ENCODE measurements around the gene PDE6B.

PDE6B gene

DNA sequence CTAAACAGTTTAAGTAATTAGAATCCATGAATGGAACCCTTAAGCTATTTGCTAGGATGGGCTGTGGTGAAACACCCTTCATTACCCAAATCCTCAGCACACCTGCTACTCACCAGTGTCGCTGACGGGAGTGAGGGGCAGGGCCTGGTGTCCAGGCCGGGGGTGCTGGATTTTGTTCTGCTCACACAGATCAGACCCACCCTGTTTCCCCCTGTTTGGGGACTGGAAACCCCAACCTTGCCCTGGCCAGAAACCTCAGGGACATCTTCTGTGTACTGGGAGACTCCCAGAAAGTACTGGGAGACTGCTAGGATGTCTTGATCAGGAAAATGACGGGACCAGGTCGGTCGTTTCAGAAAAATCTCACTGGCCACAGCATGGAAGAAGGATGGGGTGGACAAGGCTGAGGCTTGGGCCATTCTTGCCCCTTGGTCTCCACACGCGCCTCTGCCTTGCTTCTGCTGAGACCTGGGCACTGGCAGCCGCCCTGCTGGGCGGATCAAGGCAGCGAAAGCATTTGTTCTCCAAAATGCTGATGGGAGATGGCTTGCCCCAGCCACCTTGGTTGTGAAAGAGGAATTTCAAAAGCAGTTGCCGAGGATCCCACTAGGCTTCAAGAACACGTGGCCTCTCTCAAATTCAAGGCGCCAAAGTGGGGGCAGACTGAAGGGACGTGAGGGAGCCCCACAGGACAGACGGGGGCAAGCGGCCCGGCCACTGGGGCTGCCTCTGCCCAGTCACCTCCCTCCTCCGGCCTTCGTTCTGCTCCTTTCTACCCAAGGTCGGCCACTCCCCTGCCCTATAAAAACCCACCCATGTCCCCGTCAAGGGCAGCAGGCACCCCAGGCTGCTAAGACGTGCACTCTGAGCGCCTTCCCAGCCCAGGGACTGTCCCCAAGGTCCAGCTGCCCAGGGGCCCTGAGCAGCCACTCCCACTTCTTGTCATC lies 23.5 kb upstream of the PDE6B start:
- H3K4me3 ChIP-seq (replicated peaks; ENCODE audit: low read depth, low read length), result no peak overlapping the region
- TF ChIP-seq, protein P1, sequence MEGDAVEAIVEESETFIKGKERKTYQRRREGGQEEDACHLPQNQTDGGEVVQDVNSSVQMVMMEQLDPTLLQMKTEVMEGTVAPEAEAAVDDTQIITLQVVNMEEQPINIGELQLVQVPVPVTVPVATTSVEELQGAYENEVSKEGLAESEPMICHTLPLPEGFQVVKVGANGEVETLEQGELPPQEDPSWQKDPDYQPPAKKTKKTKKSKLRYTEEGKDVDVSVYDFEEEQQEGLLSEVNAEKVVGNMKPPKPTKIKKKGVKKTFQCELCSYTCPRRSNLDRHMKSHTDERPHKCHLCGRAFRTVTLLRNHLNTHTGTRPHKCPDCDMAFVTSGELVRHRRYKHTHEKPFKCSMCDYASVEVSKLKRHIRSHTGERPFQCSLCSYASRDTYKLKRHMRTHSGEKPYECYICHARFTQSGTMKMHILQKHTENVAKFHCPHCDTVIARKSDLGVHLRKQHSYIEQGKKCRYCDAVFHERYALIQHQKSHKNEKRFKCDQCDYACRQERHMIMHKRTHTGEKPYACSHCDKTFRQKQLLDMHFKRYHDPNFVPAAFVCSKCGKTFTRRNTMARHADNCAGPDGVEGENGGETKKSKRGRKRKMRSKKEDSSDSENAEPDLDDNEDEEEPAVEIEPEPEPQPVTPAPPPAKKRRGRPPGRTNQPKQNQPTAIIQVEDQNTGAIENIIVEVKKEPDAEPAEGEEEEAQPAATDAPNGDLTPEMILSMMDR (IDR thresholded peaks at IDR 0.05; ENCODE audit: low read length, missing control alignments), result no peak
- no peak for DNase-seq (ENCODE audit: low read depth)

DNA sequence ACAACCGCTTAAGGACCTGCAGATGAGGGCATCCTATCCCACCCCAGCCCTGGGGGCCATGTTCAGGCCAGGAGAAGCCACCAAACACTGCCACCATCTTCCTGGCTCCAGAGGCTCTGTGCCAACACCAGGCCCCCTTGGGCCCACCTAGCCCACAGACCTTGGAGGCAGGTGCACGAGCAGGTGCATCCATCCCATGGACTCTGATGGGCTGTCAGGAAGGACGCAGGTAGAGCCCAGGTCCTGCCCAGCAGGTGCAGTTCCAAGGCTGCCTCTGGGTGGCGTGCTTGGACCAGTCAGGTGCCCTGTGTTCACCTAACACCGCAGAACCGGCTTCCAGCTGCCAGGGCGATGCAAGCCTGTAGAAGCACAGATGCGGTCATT lies 22.8 kb upstream of the PDE6B start:
- DNase-seq (ENCODE audit: low read depth), result peak; percentile 29
- TF ChIP-seq, protein P1 (IDR thresholded peaks at IDR 0.05; ENCODE audit: low read length, missing control alignments), result peak; percentile 48
- no peak overlapping the region for H3K4me3 ChIP-seq (replicated peaks; ENCODE audit: low read depth, low read length)

DNA sequence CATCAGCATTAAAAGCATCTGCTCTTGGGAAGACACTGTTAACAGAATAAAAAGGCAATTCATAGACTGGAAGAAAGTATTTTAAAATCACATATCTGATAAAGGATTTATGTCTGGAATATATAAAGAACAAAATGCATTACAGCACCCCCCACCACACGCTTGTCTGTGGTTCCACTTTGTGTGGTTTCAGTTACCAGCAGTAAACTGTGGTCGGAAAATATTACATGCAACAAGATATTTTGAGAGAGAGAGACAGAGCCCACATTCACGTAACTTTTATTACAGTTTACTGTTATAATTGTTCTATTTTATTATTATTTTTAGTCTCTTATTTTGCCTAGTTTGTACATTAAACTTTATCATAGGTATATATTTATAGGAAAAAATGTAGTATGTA lies 21.2 kb upstream of the PDE6B start:
- DNase-seq (ENCODE audit: low read depth), result no peak
- TF ChIP-seq, protein P1 (IDR thresholded peaks at IDR 0.05; ENCODE audit: low read length, missing control alignments), result no peak
- H3K4me3 ChIP-seq (replicated peaks; ENCODE audit: low read depth, low read length), result no peak overlapping the region

DNA sequence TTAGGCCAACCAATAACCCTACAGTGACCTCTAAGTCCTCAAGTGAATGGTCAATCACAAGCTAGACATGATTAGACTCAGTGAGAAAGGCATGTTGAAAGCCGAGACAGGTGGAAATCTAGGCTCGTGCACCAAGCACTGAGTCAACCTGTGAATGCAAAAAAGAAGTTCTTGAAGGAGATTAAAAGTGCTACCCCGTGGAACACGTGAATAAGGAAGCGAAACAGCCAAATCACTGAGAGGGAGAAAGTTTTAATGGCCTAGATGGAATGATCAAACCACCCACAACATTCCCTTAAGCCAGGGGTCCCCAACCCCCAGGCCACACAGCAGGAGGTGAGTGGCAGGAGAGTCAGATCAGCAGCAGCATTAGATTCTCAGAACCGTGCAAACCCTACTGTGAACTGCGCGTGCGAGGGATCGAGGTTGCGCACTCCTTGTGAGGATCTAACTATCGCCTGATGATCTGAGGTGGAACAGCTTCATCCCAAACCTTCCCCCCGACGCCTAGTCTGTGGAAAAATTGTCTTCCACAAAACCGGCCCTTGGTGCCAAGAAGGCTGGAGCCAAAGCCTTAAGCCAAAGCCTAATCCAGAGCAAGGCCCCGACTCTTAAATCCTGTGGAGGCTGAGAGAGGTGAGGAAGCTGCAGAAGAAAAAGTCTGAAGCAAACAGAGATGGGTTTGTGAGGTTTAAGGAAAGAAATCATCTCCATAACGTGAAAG lies 19.5 kb upstream of the PDE6B start:
- TF ChIP-seq, protein P1 (IDR thresholded peaks at IDR 0.05; ENCODE audit: low read length, missing control alignments), result no peak
- no peak overlapping the region for H3K4me3 ChIP-seq (replicated peaks; ENCODE audit: low read depth, low read length)
- no peak for DNase-seq (ENCODE audit: low read depth)

DNA sequence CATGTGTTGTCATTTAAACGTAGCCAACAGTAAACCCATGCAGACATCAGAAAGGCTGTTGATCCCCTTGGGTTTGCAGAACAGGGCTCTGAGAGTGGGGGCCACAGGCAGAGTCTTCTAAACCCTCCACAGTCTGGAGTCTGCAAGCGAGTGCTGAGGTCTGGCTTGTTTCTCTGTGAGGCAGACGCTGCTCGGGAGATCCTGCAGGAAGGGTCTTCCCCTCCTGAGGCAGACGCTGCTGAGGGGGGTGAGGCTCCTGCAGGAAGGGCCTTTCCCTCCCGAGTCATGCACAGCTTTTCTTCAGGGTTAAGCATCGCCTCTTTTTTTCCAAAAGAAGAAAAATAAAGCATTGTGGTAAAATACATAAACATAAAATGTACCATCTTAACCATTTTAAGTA lies 17.1 kb upstream of the PDE6B start:
- TF ChIP-seq, protein P1 (IDR thresholded peaks at IDR 0.05; ENCODE audit: low read length, missing control alignments), result no peak
- H3K4me3 ChIP-seq (replicated peaks; ENCODE audit: low read depth, low read length), result no peak overlapping the region
- no peak for DNase-seq (ENCODE audit: low read depth)

DNA sequence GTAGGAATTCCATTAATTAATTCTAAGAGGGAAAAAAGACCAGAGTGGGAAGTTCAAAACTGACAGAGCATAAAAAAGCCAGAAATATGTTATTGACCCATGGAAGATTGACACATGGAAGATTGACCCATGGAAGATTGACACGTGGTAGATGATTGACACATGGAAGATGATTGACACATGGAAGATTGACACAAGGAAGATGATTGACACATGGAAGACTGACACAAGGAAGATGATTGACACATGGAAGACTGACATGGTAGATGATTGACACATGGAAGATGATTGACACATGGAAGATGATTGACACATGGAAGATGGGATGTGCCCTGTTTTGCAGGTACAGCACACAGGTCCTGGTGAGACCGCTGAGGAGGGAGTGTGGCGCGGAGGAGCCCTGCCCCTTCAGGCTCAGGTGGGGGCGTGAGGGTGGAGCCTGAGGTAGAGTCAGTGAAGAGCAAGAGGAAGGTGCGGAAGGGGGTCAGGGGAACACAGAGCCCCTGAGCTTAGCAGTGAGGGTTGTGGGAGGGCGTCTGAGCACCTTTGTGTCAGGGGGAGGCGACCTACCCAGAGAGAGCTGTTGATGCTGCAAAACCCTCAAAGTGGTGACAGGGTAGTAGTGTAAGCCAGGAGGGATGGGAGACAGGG lies 15.8 kb upstream of the PDE6B start:
- DNase-seq (ENCODE audit: low read depth), result no peak
- H3K4me3 ChIP-seq (replicated peaks; ENCODE audit: low read depth, low read length), result no peak overlapping the region
- TF ChIP-seq, protein P1 (IDR thresholded peaks at IDR 0.05; ENCODE audit: low read length, missing control alignments), result no peak

Data from fibroblast of pulmonary artery (primary cell).